Amniotic epithelial cell (primary cell): ENCODE measurements around the gene CA5A.

ENCODE experiments used
- DNase-seq: peaks from one replicate; pipeline ENCODE4 v3.0.0-alpha.2; 2010; ENCODE audit warnings: low read depth

CA5A gene

DNA sequence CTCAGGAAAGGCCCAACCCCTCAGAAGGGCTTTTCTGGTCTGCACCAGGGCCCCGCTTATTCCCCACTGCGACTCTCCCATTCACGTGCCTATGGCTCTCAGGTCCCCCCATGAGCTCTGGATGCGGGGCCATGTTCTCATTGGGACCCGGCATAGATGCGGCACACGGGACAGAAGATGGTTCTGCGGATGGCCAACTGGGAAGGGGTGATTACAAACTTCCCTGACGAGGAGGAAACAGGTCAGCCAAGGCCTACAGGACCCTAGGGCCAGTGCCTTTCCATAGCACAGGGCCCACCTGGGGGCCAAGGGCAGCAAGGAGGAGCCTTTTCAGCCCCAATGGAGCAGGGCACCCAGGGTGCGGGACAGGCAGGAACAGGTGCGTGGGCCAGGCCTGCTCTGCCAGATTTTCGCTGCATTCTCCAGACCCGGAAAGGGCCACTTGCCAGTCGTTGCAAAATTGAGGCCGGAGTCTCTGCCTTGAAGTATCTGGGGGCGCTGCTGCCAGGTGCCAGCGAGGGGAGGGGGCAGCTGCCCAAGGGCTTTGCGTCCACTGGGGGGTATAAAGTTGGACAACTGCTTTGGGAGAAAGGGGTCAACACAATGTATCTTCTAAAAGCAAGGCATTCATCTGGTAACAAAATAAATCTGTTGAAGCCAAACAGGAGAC lies 87.5 kb downstream of the CA5A start:
- DNase-seq = no peak

DNA sequence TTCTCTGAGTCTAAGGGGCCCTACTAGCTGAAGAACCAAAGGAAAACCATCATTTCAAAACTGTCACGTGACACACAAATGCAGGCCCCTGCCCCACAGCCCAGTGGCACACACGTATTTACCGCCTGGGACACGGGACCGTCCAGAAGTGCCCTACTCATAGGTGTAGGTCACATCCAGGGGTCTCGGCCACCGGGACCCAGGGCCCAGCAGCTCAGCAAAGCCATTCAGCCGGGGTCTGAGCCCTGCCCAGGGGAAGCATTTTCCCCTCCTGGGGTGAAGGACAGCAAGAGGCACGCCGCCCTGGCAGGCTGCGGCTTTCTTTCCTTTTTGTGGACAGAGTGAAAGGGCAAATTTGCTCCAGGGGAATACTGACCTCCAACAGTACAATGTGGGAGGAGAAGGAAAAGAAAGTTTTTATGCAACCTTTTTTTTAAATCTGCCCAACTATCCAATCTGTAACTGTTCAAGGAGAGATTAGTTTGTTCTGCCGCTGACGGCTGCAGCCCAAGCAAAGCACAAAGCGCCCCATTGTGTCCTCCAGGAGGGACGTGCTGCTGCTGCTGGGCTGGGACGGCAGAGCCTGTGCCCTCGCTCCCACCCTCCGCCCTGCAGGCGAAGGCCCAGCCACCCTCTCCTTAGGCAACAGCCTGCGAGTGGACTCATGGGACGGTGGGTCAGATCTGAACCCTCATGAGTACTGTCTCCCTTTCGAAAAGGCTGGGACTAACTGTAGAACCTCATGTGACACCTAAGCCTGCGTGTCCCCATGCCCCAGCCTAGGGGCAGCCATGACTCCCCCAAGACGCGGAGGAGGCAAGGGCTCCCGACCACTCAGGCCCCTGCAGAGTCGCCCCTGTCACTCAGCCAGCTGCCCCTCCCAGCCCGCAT lies 88.3 kb downstream of the CA5A start:
- DNase-seq = no peak

DNA sequence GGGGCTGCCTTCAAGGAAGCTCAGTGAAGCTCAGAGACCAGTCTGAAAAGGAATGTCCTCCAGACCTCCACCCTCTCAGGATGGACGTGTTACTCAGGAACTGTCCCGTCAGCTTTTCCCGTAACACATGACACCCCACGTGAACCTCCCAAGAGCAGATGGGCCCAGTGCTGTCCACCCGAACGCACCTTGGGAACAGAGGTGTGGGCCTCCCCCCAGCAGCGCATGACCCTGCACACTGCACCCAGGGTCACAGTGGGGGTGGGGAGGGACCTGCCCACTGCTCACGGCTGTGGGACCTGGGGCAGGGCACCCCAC lies 88.9 kb downstream of the CA5A start:
- no peak for DNase-seq

DNA sequence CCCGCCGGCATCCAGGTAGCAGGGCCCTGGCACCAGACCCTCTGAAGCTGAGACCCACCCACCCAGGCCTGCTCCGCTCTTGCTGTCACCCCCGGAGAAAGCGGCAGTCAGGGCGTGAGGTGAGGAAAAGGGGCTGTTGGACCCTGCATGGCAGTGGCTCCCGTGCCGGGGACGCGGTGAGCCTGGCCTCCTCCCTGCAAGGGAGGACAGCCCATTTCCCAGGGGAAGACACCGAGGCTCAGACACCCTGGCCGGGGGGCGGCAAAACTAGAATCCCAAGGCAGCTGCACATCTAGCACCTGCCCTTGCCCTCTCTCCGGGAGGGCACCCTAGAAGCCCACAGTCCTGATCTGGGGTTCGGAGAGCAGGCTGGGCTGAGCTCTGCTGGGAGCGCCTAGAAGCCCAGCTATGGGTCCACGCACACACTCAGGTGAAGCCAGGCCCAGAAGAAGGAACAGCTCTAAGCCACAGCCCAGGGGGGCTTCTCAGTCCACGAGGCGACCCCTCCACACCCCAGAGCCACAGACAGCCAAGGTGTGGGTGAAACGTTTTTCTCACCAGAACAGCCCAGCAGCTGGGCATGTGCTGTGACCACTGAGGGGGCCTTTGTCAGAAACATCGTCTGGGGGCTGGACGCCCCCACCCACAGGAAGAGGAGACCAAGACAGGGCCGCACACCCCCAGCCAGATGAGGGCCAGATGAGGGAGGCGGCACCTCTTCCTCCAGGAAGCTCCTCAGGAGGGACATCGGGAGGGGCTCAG lies 89.4 kb downstream of the CA5A start:
- no peak for DNase-seq

DNA sequence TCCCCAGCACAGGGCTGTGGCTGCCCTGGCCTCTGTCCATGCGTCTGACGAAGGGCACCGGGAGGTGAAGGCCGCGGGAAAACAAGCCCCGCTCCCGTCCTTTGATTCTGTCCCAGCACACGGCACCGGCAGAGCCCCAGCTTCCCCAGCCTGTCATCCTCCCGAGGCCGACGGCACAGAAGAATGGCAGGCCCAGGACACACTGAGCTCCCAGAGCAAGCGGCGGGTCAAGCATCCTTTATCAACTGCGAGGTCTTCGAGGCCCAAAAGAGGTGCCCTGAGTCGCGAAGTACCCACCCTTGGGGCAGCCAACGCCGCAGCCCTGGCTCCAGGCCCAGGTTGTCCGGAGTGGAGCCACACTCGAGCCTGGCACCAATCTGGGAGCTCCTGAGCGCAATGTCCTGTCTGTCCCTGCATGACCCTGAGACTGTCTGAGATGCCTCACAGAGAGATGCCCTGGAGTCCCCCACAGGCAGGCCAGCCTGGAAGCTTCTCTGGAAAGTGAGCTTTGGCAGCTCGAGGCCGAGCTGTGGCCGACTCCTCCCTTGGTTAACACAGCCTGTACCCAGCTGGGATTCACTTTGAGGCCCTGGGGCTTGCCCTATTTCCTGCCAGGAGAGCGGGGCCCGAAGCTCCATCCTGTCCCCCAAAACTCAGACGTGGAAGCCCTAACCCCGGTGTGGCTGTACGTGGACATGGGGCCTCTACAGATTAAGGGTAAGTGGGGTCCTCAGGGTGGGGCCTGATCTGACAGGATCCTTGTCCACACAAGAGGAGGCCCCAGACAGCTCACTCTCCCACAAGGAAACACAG lies 90.3 kb downstream of the CA5A start:
- DNase-seq = no peak

DNA sequence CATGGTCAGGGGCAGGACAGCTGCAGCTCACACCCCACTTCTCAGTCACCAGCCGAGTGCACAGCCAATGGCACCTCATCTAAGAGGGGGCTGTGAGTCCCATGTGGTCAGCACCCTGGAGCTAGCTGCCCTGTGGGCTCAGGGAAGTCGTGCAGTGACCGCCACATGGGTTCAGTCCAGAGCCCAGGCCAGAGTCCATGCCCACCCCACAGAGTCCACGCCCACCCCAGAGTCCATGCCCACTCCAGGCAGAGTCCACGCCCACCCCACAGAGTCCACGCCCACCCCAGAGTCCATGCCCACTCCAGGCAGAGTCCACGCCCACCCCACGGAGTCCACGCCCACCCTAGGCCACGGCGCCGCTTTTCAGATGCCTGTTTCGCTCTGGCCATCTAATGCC lies 91.1 kb downstream of the CA5A start:
- no peak for DNase-seq

DNA sequence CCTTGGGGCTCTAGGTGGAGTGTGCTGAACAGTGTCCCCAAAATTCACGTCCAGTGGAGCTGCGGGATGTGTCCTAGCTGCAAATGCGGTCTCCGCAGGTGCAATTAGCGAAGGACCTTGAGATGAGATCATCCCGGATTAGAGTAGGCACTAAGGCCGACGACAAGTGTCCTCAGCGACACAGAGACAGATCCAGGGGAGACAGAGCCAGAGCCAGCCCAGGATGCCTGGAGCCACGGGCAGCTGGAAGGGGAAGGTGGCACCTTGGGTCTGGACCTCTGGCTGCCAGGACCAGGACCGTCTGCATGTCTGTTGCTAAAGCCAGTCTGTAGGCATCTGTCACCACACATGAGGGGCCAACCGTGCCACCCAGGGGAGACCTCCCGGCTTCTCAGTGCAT lies 91.5 kb downstream of the CA5A start:
- no peak for DNase-seq

DNA sequence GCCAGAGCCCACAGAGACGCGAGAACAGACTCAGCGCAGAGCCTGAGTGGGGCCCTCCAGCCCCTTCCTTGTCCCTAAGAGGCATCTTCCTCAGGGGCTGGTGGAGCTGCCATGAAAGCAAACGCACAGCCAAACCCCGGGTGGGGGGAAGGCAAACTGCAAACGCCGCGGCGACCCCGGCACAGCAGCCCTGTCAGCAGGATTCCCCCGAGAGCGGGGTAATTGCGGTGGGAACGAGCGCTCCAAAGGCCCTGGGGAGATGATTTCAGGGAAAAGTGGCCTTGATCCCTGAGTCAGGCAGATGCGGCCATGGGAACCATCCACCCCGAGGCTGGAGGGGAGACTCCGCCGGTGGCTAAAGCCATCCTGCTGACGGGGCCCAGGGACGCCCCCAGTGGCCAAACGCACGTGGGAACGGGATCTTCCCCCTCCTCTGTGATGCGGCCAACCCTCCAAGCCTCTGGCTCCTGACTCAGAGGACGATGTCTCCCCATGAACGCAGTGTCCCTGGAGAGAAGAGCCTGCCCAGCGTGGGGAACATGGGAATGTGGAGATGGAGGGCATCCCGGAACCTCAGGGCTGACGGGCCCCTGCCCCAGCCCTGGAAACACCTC lies 92.1 kb downstream of the CA5A start:
- DNase-seq = no peak

DNA sequence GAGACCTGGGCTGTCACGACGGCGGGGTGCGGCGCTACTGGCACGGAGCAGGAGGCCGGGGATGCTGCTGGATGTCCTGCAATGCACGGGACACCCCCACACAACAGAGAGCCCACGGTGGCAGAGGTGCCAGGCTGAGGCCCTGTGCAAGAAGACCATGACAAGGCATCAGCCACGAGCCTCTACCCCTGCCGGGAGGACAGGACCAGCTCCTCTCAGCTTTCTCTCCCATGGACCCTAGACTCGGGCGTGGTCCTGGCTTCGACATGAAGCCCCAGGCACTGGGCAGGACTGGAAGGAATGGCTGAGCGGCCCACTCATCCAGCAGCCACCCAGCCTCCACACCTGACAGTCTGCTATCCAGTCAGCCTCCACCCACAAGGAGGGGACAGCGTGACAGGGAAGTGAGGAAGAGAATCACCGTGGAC lies 92.6 kb downstream of the CA5A start:
- no peak for DNase-seq

DNA sequence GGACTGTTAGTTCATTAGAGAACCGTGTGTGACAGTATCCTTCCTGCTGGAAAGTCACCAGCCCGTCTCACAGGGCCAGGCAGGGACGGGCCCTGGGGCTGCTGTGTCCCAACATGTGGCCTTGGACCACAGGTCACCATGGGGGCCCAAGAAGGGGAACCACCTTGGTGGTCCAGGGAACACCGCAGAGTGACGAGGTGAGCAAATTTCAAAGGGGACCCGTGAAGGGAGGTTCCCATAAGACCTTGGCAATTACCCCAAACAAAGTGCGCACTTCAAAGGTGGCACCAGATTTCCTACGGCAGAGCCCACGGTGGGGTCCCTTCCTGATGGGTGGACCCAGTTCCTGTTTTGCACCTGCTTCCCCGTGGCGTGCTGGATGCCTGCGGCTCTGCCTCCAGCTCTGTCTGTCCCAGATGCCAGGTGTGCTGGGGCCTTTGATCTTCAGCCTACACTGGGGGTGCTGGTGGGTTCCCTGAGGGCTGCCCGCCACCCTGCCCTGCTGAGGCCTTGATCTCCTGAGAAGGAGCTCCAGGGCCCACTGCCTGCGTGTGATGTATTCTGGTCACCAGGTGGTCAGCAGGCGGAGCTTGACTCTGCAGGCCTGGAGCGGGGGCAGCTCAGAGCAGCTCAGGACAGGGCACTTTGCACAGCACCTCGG lies 94.0 kb downstream of the CA5A start:
- no peak for DNase-seq

DNA sequence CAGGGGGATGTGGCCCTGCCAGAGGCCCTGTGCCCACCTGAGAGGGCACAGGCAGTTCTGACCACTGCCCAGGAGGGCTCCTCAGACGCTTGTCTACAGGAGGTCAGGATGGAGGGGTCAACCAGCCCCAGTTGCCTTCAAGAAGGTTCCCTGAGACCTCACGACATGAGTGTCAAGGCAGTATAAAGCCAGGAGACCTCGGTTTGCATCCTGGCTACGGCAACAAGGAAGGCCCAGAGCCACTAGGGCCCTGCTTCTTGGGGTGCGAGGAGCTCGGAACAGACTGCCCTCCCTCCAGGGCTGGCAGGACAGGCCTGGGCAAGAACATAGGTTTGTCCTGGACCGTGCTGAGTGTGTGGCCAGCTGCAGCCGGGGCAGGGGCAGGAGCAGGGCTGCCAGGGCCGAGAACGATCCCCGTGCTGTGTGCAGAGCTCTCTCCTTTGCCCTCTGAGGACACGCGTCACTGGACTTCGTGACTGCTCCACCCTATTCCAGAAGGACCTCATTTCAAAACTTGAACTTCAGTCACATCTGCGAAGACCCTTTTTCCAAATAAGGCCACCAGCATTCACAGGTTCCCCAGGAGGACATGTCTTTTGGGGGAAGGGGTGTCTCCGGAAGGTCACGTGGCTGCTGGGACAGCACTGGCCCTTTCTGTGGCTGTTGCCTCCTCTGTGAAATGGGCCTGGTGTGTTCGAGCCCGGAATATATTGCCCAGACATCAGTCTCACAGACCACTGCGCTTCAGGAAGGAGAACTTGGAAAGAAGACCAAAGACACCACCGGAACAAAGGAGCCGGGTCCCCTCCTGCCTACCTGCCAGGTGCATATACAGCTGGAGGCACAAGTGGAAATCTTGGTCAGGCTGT lies 94.8 kb downstream of the CA5A start:
- DNase-seq = no peak

DNA sequence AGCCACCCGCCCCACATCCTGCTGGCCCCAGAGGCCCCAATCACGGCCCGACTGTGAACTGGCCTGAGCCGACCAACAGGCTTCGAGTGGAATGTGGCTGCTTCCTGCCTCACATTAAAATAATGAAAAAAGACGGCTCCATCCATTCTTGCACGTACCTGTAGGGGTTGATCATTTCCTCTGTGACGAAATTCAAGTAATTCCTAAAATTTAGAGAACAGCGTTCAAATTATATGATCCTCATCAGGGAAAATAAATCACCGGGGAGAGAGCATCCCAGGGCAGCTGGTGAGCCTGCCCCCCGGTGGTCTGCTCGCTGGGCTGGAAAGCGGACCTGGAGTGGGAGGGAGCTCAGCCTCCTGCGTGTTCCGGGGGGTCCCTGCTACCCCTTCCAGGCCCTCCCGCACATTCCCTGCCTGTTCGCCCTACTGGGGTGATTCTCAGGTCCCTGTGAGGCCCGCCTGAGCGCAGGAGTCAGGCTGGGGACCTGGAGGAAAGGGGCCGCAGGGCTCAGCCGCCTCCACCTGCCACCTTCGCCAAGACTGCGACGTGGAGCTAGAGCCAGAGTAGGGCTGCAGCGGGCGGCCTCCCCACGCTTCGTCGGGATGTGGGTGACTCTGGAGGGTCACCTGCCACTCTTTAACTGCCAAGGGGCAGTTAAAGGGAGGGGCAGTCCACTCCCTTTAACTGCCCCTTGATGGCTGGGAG lies 95.9 kb downstream of the CA5A start:
- DNase-seq = no peak

DNA sequence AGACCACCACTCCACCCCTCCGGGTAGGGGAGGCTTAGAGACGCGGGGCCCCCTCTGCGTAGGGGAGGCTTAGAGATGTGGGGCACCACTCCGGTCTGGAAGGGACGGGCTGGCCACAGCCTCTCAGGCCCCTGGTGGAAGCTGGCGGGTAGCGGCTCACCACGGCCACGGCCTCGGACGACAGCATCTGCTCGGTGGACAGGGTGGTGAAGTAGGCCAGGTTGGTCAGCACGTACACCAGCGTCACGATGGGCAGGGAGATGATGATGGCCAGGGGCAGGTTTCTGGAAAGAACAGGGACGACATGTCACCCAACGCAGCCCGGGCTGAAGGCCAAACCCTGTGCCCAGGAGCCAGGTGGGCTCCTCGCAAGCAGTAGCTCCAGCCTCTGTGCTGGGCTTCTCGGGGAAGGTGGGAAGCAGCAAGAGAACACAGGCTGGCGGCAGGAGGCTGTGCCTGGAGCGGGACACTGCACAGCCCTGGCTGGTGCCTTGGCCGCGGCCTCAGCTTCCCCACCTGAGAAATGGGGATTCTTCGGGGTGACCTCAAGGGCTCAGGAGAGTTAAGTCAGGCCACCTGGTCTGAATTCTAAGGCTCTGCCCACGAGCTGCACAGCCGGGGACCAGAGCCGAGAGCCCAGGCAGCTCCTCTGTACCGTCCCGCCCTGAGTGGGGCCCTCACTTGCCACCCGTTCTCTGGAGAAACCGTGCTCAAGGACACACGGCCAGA lies 96.6 kb downstream of the CA5A start:
- DNase-seq = no peak

DNA sequence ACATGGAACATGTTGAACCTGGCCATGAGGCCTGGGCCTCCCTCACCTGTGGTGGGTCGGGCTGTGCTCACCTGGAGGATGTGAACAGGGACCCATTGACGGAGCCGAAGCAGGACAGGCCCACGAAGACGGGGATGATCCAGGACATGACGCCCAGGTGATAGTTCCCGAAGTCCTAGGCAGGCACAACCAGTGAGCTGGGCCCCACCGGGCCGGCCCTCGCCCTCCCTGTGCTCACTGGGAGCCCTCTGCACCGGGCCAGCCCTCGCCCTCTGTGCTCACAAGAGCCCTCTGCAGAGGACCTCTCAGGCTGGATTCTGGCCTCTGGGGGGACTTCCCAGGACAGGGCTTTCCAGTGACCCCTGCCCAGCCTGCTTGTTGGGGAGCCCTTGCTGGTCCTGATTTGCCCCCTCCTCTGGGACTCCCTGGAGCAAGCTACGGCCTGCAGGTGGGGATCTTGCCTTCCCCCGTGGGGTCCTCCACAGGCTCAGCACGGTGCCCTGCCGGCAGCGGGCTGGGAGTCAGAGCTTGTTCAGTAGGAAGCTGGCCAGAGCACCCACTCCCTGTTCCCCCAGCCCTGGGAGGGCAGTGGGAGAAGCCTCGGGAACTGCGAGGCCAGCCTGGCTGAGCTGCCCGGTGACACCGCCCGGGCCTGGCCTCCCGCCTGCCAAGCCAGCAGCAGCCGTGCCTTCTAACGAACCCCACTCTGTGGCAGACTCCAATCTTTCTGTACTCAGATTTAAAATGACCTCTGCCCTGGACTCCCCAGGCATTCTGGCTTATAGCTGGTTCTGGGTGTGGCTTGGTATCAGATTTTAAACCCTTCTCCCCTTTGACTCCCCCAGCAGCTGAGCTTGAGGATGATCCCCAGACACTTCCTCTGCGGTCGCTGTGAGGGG lies 97.4 kb downstream of the CA5A start:
- DNase-seq = no peak
